Nephron progenitor cell (in vitro differentiated cells): Measurements from ENCODE around the gene DDX24.

Experiments used
- DNase-seq: peaks from one replicate; pipeline ENCODE4 v3.0.0; 2021
- H3K27ac Mint-ChIP-seq: 2 replicates; pipeline ENCODE4 v1.8.0; 2021; ENCODE audit warnings: mild to moderate bottlenecking, moderate library complexity, mixed read lengths
- H3K27me3 Mint-ChIP-seq: 2 replicates; pipeline ENCODE4 v1.8.0; 2021; ENCODE audit warnings: mild to moderate bottlenecking, low read depth, mixed read lengths; ENCODE audit not compliant: poor library complexity
- H3K36me3 Mint-ChIP-seq: 2 replicates; pipeline ENCODE4 v1.8.0; 2021; ENCODE audit warnings: low read depth, mixed read lengths
- H3K4me1 Mint-ChIP-seq: 2 replicates; pipeline ENCODE4 v1.8.0; 2021; ENCODE audit warnings: mixed read lengths
- H3K4me3 Mint-ChIP-seq: 2 replicates; pipeline ENCODE4 v1.8.0; 2021; ENCODE audit warnings: mild to moderate bottlenecking, moderate library complexity, mixed read lengths
- H3K9me3 Mint-ChIP-seq: 2 replicates; pipeline ENCODE4 v1.8.0; 2021; ENCODE audit warnings: mild to moderate bottlenecking, moderate library complexity, mixed read lengths
- CTCF ChIP-seq: fragments of 200-600 bp; sonication (generic); IDR thresholded peaks from 2 replicates; pipeline ENCODE4 v1.5.0; 2021; ENCODE audit warnings: antibody characterized with exemption

DDX24 gene

GRCh38 chr14:94080621-94081385, at the start of gene DDX24, which contains the start of gene IFI27L1:
Gene DDX24 (minus strand): TSS chr14:94081202. CDS start chr14:94079742, 1,460 bp downstream.
Gene IFI27L1 (plus strand): TSS chr14:94081310. CDS start chr14:94096938, 15,628 bp downstream.
- no peak for TF ChIP-seq CTCF
- peaks cover 77% of the 10 kb centered on the region for H3K36me3 Mint-ChIP-seq
- H3K4me1 Mint-ChIP-seq: peaks cover 59% of the 10 kb centered on the region
- H3K9me3 Mint-ChIP-seq: peaks cover 60% of the 10 kb centered on the region
- peak within 1 kb of the TSS; percentile 100 for H3K4me3 Mint-ChIP-seq
- H3K27ac Mint-ChIP-seq: peak within 1 kb of the TSS; percentile 99
- no peaks in the 10 kb centered on the region for H3K27me3 Mint-ChIP-seq
- peak; percentile 97 for DNase-seq

GRCh38 chr14:94129758-94130414, 48.9 kb upstream of the DDX24 start:
- Mint-ChIP-seq H3K36me3 (peaks cover under 1% of the 10 kb centered on the region), H3K27ac (no peak overlapping the region), H3K9me3 (peaks cover under 1% of the 10 kb centered on the region)

GRCh38 chr14:94129111-94129757, 48.2 kb upstream of the DDX24 start, which contains the start of gene IFI27L2:
Gene IFI27L2 (minus strand): TSS chr14:94129604. CDS start chr14:94129564, 40 bp downstream.
- H3K4me1 Mint-ChIP-seq: peaks cover 21% of the 10 kb centered on the region
- peak; percentile 26 for TF ChIP-seq CTCF
- peak within 1 kb of the TSS; percentile 31 for H3K27ac Mint-ChIP-seq
- H3K4me3 Mint-ChIP-seq: peak within 1 kb of the TSS; percentile 84
- no peaks in the 10 kb centered on the region for H3K36me3 Mint-ChIP-seq
- H3K9me3 Mint-ChIP-seq: no peaks in the 10 kb centered on the region
- peaks cover 21% of the 10 kb centered on the region for H3K27me3 Mint-ChIP-seq
- DNase-seq: peak; percentile 80

More at GRCh38 chr14:94129758-94130414, 48.9 kb upstream of the DDX24 start:
- DNase-seq: peak; percentile 45
- Mint-ChIP-seq H3K27me3 (peaks cover 21% of the 10 kb centered on the region), H3K4me3 (peak overlapping the region; percentile 84), H3K4me1 (peaks cover 21% of the 10 kb centered on the region)
- TF ChIP-seq CTCF: no peak

GRCh38 chr14:94128216-94128839, 47.3 kb upstream of the DDX24 start:
- no peak for DNase-seq
- H3K27me3 Mint-ChIP-seq: peaks cover 21% of the 10 kb centered on the region
- H3K9me3 Mint-ChIP-seq: peaks cover under 1% of the 10 kb centered on the region
- H3K4me1 Mint-ChIP-seq: peaks cover 21% of the 10 kb centered on the region
- peak overlapping the region; percentile 84 for H3K4me3 Mint-ChIP-seq
- TF ChIP-seq CTCF: no peak
- no peaks in the 10 kb centered on the region for H3K36me3 Mint-ChIP-seq
- H3K27ac Mint-ChIP-seq: peak overlapping the region; percentile 31

GRCh38 chr14:94127330-94127729, 46.3 kb upstream of the DDX24 start:
- Mint-ChIP-seq H3K9me3 (peaks cover 9% of the 10 kb centered on the region), H3K27me3 (peaks cover 20% of the 10 kb centered on the region), H3K36me3 (no peaks in the 10 kb centered on the region), H3K4me3 (peak overlapping the region; percentile 84), H3K4me1 (peaks cover 21% of the 10 kb centered on the region), H3K27ac (no peak overlapping the region)
- TF ChIP-seq CTCF: no peak
- DNase-seq: no peak
